HG03432 (cell line): ENCODE results near the gene CRIP2.

ENCODE experiments used
- ATAC-seq: cut with Tn5 transposase; IDR thresholded peaks from one replicate; pipeline ENCODE4 v1.9.1; 2021; ENCODE audit warnings: mild to moderate bottlenecking, moderate library complexity; ENCODE audit not compliant: unreplicated experiment

Gene CRIP2

GRCh38 chr14:105495990-105496830 lies 21.6 kb downstream of the CRIP2 start:
- ATAC-seq = no peak

- no peak for ATAC-seq
Measured at GRCh38 chr14:105496831-105497591, 22.4 kb downstream of the CRIP2 start.

- no peak for ATAC-seq
Measured at GRCh38 chr14:105497671-105498429, 23.2 kb downstream of the CRIP2 start.

GRCh38 chr14:105498430-105499255 lies 24.0 kb downstream of the CRIP2 start:
- no peak for ATAC-seq

GRCh38 chr14:105499256-105500035 lies 24.8 kb downstream of the CRIP2 start:
- ATAC-seq = no peak

- ATAC-seq = no peak
Measured at GRCh38 chr14:105500036-105500725, 25.6 kb downstream of the CRIP2 start.

GRCh38 chr14:105500726-105501101 lies 26.1 kb downstream of the CRIP2 start:
- no peak for ATAC-seq

GRCh38 chr14:105501504-105502291 lies 27.1 kb downstream of the CRIP2 start:
- no peak for ATAC-seq

- no peak for ATAC-seq
Measured at GRCh38 chr14:105502446-105503295, 28.1 kb downstream of the CRIP2 start.

- no peak for ATAC-seq
Measured at GRCh38 chr14:105503296-105503640, 28.6 kb downstream of the CRIP2 start.

GRCh38 chr14:105503935-105504692 lies 29.5 kb downstream of the CRIP2 start:
- no peak for ATAC-seq

- ATAC-seq = no peak
Measured at GRCh38 chr14:105505101-105505500, 30.5 kb downstream of the CRIP2 start.

- ATAC-seq = no peak
Measured at GRCh38 chr14:105507247-105507646, 32.6 kb downstream of the CRIP2 start.

GRCh38 chr14:105508069-105508468 lies 33.4 kb downstream of the CRIP2 start:
- no peak for ATAC-seq

- ATAC-seq = no peak
Measured at GRCh38 chr14:105508601-105509000, 34.0 kb downstream of the CRIP2 start.

- no peak for ATAC-seq
Measured at GRCh38 chr14:105517096-105517495, 42.5 kb downstream of the CRIP2 start.
